ENCODE results near the gene MRPS27. TPM values are rescaled to one million over a fixed set of nuclear protein-coding genes. Genes with fewer than 3 reads are reported as not detected.

MRPS27 gene
- total RNA-seq, 1 experiment from 2014 or later, result 88.6 TPM

DNA sequence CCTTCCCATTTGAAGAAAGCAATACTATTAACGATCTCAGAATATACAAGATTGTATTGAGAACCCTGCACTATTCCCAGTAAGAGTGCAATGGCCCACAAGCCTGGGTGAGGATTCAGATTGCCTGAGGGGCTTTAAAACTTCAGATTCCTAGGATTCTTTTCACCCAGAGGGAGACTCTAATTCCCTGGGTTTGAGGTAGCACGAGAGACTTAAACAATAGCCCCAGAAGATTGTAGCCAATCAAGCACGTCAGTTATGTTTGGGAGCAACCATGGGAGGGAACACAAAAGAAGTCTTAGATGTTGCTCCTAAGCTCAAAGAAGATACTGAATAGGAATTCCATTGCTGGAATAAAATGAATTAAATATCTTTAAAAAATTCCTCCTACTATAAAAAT lies 17.9 kb downstream of the MRPS27 start:
- no peak overlapping the region for H3K27ac ChIP-seq (ENCODE audit: low read depth, low read length, poor library complexity, severe bottlenecking)
- CTCF ChIA-PET, result no interaction called here
- no peaks in the 10 kb centered on the region for H3K9me3 ChIP-seq (ENCODE audit: low read depth, low read length, poor library complexity, severe bottlenecking)
- intact Hi-C loops (cut with micrococcal nuclease; ENCODE audit: unreplicated experiment), result no loop called here
- BruUV-seq (replicated peaks), result no TSS peak
- POLR2A ChIA-PET (ENCODE audit: low non-redundant PET), result interaction anchor here (0.7 kb wide), 1 partner anchor 171 kb away, joined by 3 read pairs; no protein-coding TSS in a partner anchor
- TF ChIP-seq, protein P1, sequence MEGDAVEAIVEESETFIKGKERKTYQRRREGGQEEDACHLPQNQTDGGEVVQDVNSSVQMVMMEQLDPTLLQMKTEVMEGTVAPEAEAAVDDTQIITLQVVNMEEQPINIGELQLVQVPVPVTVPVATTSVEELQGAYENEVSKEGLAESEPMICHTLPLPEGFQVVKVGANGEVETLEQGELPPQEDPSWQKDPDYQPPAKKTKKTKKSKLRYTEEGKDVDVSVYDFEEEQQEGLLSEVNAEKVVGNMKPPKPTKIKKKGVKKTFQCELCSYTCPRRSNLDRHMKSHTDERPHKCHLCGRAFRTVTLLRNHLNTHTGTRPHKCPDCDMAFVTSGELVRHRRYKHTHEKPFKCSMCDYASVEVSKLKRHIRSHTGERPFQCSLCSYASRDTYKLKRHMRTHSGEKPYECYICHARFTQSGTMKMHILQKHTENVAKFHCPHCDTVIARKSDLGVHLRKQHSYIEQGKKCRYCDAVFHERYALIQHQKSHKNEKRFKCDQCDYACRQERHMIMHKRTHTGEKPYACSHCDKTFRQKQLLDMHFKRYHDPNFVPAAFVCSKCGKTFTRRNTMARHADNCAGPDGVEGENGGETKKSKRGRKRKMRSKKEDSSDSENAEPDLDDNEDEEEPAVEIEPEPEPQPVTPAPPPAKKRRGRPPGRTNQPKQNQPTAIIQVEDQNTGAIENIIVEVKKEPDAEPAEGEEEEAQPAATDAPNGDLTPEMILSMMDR (conservative IDR thresholded peaks at IDR 0.05; ENCODE audit: low read depth, low read length), result no peak
- no peak for TF ChIP-seq EZH2 (IDR thresholded peaks at IDR 0.05; ENCODE audit: borderline replicate concordance, low read depth, low read length, poor library complexity, severe bottlenecking)
- peaks cover under 1% of the 10 kb centered on the region for H3K36me3 ChIP-seq (ENCODE audit: insufficient read depth, low read length, poor library complexity, severe bottlenecking)
- H3K4me3 ChIP-seq (ENCODE audit: low read depth, low read length, poor library complexity, severe bottlenecking), result no peak overlapping the region
- H3K4me1 ChIP-seq (ENCODE audit: insufficient read depth, low read length, poor library complexity, severe bottlenecking), result peaks cover 32% of the 10 kb centered on the region
- DNase-seq (ENCODE audit: low spot score), result no peak
- no peaks in the 10 kb centered on the region for H3K27me3 ChIP-seq (replicated peaks; ENCODE audit: insufficient read depth, low read depth, low read length, poor library complexity)

DNA sequence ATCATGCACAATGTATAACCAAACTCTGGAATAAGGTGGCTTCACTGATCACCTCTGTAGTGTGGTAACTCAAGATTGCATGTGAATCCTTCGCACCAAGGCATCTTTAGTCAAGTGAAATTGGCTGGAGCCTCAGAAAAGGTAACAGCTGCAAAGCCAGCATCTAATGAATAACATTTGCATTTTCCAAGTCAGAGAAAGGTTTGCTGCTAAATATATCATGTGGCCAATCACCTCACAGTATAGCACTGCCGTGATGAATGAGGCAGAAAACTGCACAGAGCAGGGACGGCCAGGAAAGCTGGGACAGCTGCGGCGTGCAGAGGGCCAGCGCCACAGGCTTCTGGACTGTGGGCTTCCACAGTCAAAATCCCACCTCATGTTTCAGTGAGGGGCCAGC lies 18.5 kb downstream of the MRPS27 start:
- intact Hi-C loops (cut with micrococcal nuclease; ENCODE audit: unreplicated experiment), result no loop called here
- ChIA-PET CTCF (no interaction called here), POLR2A (ENCODE audit: low non-redundant PET) (no interaction called here)
- H3K27ac ChIP-seq (ENCODE audit: low read depth, low read length, poor library complexity, severe bottlenecking), result peak overlapping the region; percentile 5
- no TSS peak for BruUV-seq (replicated peaks)
- TF ChIP-seq, protein P1 (conservative IDR thresholded peaks at IDR 0.05; ENCODE audit: low read depth, low read length), result no peak
- no peak for TF ChIP-seq EZH2 (IDR thresholded peaks at IDR 0.05; ENCODE audit: borderline replicate concordance, low read depth, low read length, poor library complexity, severe bottlenecking)
- peaks cover 30% of the 10 kb centered on the region for H3K4me1 ChIP-seq (ENCODE audit: insufficient read depth, low read length, poor library complexity, severe bottlenecking)
- no peak overlapping the region for H3K4me3 ChIP-seq (ENCODE audit: low read depth, low read length, poor library complexity, severe bottlenecking)
- DNase-seq (ENCODE audit: low spot score), result no peak
- no peaks in the 10 kb centered on the region for H3K27me3 ChIP-seq (replicated peaks; ENCODE audit: insufficient read depth, low read depth, low read length, poor library complexity)
- peaks cover 7% of the 10 kb centered on the region for H3K36me3 ChIP-seq (ENCODE audit: insufficient read depth, low read length, poor library complexity, severe bottlenecking)
- H3K9me3 ChIP-seq (ENCODE audit: low read depth, low read length, poor library complexity, severe bottlenecking), result no peaks in the 10 kb centered on the region

DNA sequence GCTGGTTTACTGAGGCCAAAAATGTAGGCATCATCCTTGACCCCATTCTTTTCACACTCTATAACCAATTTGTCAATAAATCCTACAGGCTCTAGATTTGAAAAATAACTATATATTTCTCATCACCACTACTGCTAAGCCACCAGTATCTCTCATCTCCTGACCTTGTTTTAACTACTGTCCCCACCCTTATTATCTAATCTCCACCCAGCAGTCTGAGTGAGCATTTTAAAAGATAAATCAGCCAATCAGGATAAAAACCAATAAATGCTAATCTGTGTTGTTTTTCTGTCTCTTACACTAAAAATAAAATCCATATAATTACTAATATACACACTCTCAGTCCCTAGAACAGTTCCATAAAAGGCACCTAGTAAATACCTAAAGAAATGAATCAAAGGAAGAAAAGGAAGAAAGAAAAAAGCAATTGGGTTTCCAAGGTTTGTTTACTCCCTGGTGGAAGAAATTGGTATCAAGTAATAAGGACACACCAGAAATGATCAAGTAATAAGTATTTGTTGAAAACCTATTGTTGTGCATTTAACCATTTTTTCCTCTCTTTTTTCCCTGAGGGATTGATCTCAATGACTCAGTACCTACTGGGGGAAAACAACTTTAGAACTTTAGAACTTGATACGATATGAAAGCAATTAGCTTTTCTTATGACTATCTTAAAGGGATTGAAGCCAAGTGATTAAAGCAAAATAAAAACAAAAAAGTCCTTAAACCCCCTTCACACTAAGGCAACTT lies 19.3 kb downstream of the MRPS27 start:
- intact Hi-C loops (cut with micrococcal nuclease; ENCODE audit: unreplicated experiment), result no loop called here
- POLR2A ChIA-PET (ENCODE audit: low non-redundant PET), result no interaction called here

More for the DNA sequence above, 19.3 kb downstream of the MRPS27 start:
- CTCF ChIA-PET, result no interaction called here
- Histone ChIP-seq H3K27me3 (replicated peaks; ENCODE audit: insufficient read depth, low read depth, low read length, poor library complexity) (no peaks in the 10 kb centered on the region), H3K36me3 (ENCODE audit: insufficient read depth, low read length, poor library complexity, severe bottlenecking) (peaks cover 9% of the 10 kb centered on the region), H3K27ac (ENCODE audit: low read depth, low read length, poor library complexity, severe bottlenecking) (peak overlapping the region; percentile 5), H3K4me3 (ENCODE audit: low read depth, low read length, poor library complexity, severe bottlenecking) (no peak overlapping the region), H3K4me1 (ENCODE audit: insufficient read depth, low read length, poor library complexity, severe bottlenecking) (peaks cover 23% of the 10 kb centered on the region), H3K9me3 (ENCODE audit: low read depth, low read length, poor library complexity, severe bottlenecking) (no peaks in the 10 kb centered on the region)
- no peak for DNase-seq (ENCODE audit: low spot score)
- BruUV-seq (replicated peaks), result no TSS peak
- no peak for TF ChIP-seq EZH2 (IDR thresholded peaks at IDR 0.05; ENCODE audit: borderline replicate concordance, low read depth, low read length, poor library complexity, severe bottlenecking)
- TF ChIP-seq, protein P1 (conservative IDR thresholded peaks at IDR 0.05; ENCODE audit: low read depth, low read length), result no peak

Measured in A673 (cell line).